GM21825 (cell line): Measurements from ENCODE around the gene PKN2.

Experiments used
- ATAC-seq: cut with Tn5 transposase; IDR thresholded peaks from one replicate; pipeline ENCODE4 v1.9.1; 2021; ENCODE audit warnings: mild to moderate bottlenecking, moderate library complexity; ENCODE audit not compliant: unreplicated experiment

The PKN2 gene

GRCh38 chr1:88731475-88732269, 47.6 kb downstream of the PKN2 start:
- ATAC-seq, result no peak

- no peak for ATAC-seq
These were observed 51.3 kb downstream of the PKN2 start for GRCh38 chr1:88735382-88735781.

GRCh38 chr1:88735909-88736308, 51.8 kb downstream of the PKN2 start:
- ATAC-seq, result no peak

GRCh38 chr1:88736633-88737248, 52.7 kb downstream of the PKN2 start:
- ATAC-seq, result no peak

- no peak for ATAC-seq
These were observed 53.4 kb downstream of the PKN2 start for GRCh38 chr1:88737338-88737927.

GRCh38 chr1:88740784-88741183, 56.7 kb downstream of the PKN2 start:
- no peak for ATAC-seq

GRCh38 chr1:88741413-88741812, 57.3 kb downstream of the PKN2 start:
- ATAC-seq, result no peak

- ATAC-seq, result no peak
These were observed 58.5 kb downstream of the PKN2 start for GRCh38 chr1:88742531-88742930.

- ATAC-seq, result no peak
These were observed 60.1 kb downstream of the PKN2 start for GRCh38 chr1:88744142-88744541.

GRCh38 chr1:88746916-88747315, 62.8 kb downstream of the PKN2 start:
- no peak for ATAC-seq

- no peak for ATAC-seq
These were observed 67.6 kb downstream of the PKN2 start for GRCh38 chr1:88751714-88752113.

- no peak for ATAC-seq
These were observed 69.4 kb downstream of the PKN2 start for GRCh38 chr1:88753506-88753905.

- ATAC-seq, result no peak
These were observed 79.8 kb downstream of the PKN2 start for GRCh38 chr1:88763649-88764406.

GRCh38 chr1:88768187-88768586, 84.1 kb downstream of the PKN2 start:
- no peak for ATAC-seq

- ATAC-seq, result no peak
These were observed 84.7 kb downstream of the PKN2 start for GRCh38 chr1:88768816-88769215.

GRCh38 chr1:88773540-88774150, 89.6 kb downstream of the PKN2 start:
- no peak for ATAC-seq

- ATAC-seq, result no peak
These were observed 90.1 kb downstream of the PKN2 start for GRCh38 chr1:88774151-88774556.

- ATAC-seq, result no peak
These were observed 93.6 kb downstream of the PKN2 start for GRCh38 chr1:88777604-88778149.

- no peak for ATAC-seq
These were observed 95.8 kb downstream of the PKN2 start for GRCh38 chr1:88779880-88780279.

- ATAC-seq, result no peak
These were observed 96.4 kb downstream of the PKN2 start for GRCh38 chr1:88780485-88780884.

- no peak for ATAC-seq
These were observed 99.1 kb downstream of the PKN2 start for GRCh38 chr1:88783145-88783544.
